HL-60 (cell line): Measurements from ENCODE around the gene KRTAP2-2.
"Not testable (repeated sequence)": the region's sequence is repeated elsewhere in the genome, so short reads cannot be mapped to it uniquely, and the experiment has no call there.

ENCODE experiments used
- DNase-seq, 2 experiments: peaks; one replicate each; pipeline ENCODE4 v3.0.0-alpha.2; 2010 to 2020; ENCODE audit warnings: low read depth in 1 of 2, low spot score in 1 of 2
- H3K27ac ChIP-seq: fragments of 250-450 bp; sonication (Bioruptor Pico); replicated peaks from 2 replicates; pipeline ENCODE4 v1.5.1; 2020; ENCODE audit warnings: mild to moderate bottlenecking, moderate library complexity
- H3K27me3 ChIP-seq: fragments of 250-450 bp; sonication (Bioruptor Pico); 2 replicates; pipeline ENCODE4 v1.5.1; 2021; ENCODE audit warnings: mild to moderate bottlenecking, moderate library complexity; ENCODE audit not compliant: insufficient read depth, poor library complexity, severe bottlenecking
- H3K4me3 ChIP-seq: replicated peaks from 2 replicates; pipeline ENCODE4 v1.5.1; 2011; ENCODE audit warnings: mild to moderate bottlenecking, control low read depth, low read length; ENCODE audit not compliant: insufficient read depth
- CTCF ChIP-seq: IDR thresholded peaks from one replicate; pipeline ENCODE4 v1.5.1; 2011; ENCODE audit warnings: low read length, control low read depth, inconsistent platforms; ENCODE audit not compliant: insufficient read depth
- GABPA ChIP-seq: IDR thresholded peaks from 2 replicates; pipeline ENCODE4 v1.6.1; 2012; ENCODE audit warnings: low read depth
- POLR2AphosphoS5 ChIP-seq: IDR thresholded peaks from 2 replicates; pipeline ENCODE4 v1.6.1; 2012; ENCODE audit warnings: low read depth
- REST ChIP-seq: IDR thresholded peaks from 2 replicates; pipeline ENCODE4 v1.6.1; 2012; ENCODE audit warnings: low read depth; ENCODE audit not compliant: insufficient replicate concordance
- SPI1 ChIP-seq: IDR thresholded peaks from 2 replicates; pipeline ENCODE4 v1.6.1; 2012; ENCODE audit warnings: low read depth, mild to moderate bottlenecking, borderline replicate concordance

The KRTAP2-2 gene

GRCh38 chr17:41058741-41059140 lies 3.7 kb upstream of the KRTAP2-2 start:
- H3K27ac ChIP-seq, result no peak overlapping the region
- no peak overlapping the region for H3K4me3 ChIP-seq
- TF ChIP-seq CTCF (no peak), SPI1 (no peak), REST (no peak), POLR2AphosphoS5 (no peak), GABPA (no peak)
- H3K27me3 ChIP-seq, result peaks cover 4% of the 10 kb centered on the region
- no peak for DNase-seq

GRCh38 chr17:41057547-41057946 lies 2.5 kb upstream of the KRTAP2-2 start:
- Histone ChIP-seq H3K27me3 (peaks cover 2% of the 10 kb centered on the region), H3K27ac (no peak overlapping the region), H3K4me3 (no peak overlapping the region)
- TF ChIP-seq CTCF, result no peak
- no peak for TF ChIP-seq REST
- TF ChIP-seq SPI1, result no peak
- no peak for TF ChIP-seq POLR2AphosphoS5
- no peak for TF ChIP-seq GABPA
- DNase-seq, result no peak

- H3K27me3 ChIP-seq, DNase-seq, H3K27ac ChIP-seq, H3K4me3 ChIP-seq: not testable (repeated sequence)
These were observed 474 bp downstream of the KRTAP2-2 start for GRCh38 chr17:41054556-41054955.

- Histone ChIP-seq H3K27ac (no peak overlapping the region), H3K27me3 (no peaks in the 10 kb centered on the region), H3K4me3 (no peak overlapping the region)
- DNase-seq, result no peak
- no peak for TF ChIP-seq GABPA
These were observed 1.0 kb downstream of the KRTAP2-2 start for GRCh38 chr17:41054025-41054424.

- Histone ChIP-seq H3K27ac (no peak overlapping the region), H3K4me3 (no peak overlapping the region), H3K27me3 (no peaks in the 10 kb centered on the region)
- no peak for DNase-seq
- TF ChIP-seq CTCF (no peak), POLR2AphosphoS5 (no peak), REST (no peak), SPI1 (no peak), GABPA (no peak)
These were observed 2.5 kb downstream of the KRTAP2-2 start for GRCh38 chr17:41052566-41052965.
